Measurements from ENCODE around the gene BDH1. TPM values are rescaled to one million over a fixed set of nuclear protein-coding genes. Genes with fewer than 3 reads are reported as not detected.

Gene BDH1
- total and polyA plus RNA-seq, 2 of the 13 experiments (the other 11 are each of a cell fraction or from before 2014, with no cell fraction given), result 21.2 to 71.9 TPM

- TF ChIP-seq ZNF337 (CRISPR knock-in tag; IDR thresholded peaks at IDR 0.05; ENCODE audit: borderline replicate concordance, low read depth) (0 out of 2 replicates have a peak, but pooled peaks have one; percentile 50), RBM22 (optimal IDR thresholded peaks at IDR 0.05; ENCODE audit: low read length) (peak; percentile 57), YEATS4 (CRISPR knock-in tag; IDR thresholded peaks at IDR 0.05; ENCODE audit: borderline replicate concordance) (peak; percentile 72), ZNF781 (CRISPR knock-in tag; IDR thresholded peaks at IDR 0.05; ENCODE audit: borderline replicate concordance, not compliant biosample characterization) (no peak), HNRNPK (IDR thresholded peaks at IDR 0.05; ENCODE audit: low read depth, low read length, poor library complexity, severe bottlenecking) (no peak), ZNF839 (CRISPR knock-in tag; IDR thresholded peaks at IDR 0.05; ENCODE audit: borderline replicate concordance) (no peak), POLR2AphosphoS5 (IDR thresholded peaks at IDR 0.05; ENCODE audit: low read depth, low read length) (peak; percentile 72), TBP (CRISPR knock-in tag; IDR thresholded peaks at IDR 0.05) (no peak), MIER2 (CRISPR knock-in tag; IDR thresholded peaks at IDR 0.05) (peak; percentile 67), ZNF432 (CRISPR knock-in tag; IDR thresholded peaks at IDR 0.05; ENCODE audit: borderline replicate concordance) (no peak), NFIC (IDR thresholded peaks at IDR 0.05; ENCODE audit: low read length) (peak; percentile 92), ATF2 (CRISPR knock-in tag; IDR thresholded peaks at IDR 0.05) (peak; percentile 65; the same call in 1 of the 2 replicates), FOXP1 (IDR thresholded peaks at IDR 0.05) (peak; percentile 81), FOXP1 (CRISPR knock-in tag; IDR thresholded peaks at IDR 0.05) (peak; percentile 89), ZNF687 (CRISPR knock-in tag; IDR thresholded peaks at IDR 0.05) (peak; percentile 99), KDM5A (IDR thresholded peaks at IDR 0.05; ENCODE audit: borderline replicate concordance, low read length) (no peak), FOXO1 (CRISPR knock-in tag; IDR thresholded peaks at IDR 0.05) (peak; percentile 99), MTA3 (CRISPR knock-in tag; IDR thresholded peaks at IDR 0.05) (no peak), NFATC3 (CRISPR knock-in tag; IDR thresholded peaks at IDR 0.05) (0 out of 2 replicates have a peak, but pooled peaks have one; percentile 64), ZNF143 (CRISPR knock-in tag; IDR thresholded peaks at IDR 0.05) (no peak), ZNF773 (CRISPR knock-in tag; IDR thresholded peaks at IDR 0.05; ENCODE audit: borderline replicate concordance) (no peak), ZNF138 (CRISPR knock-in tag; IDR thresholded peaks at IDR 0.05; ENCODE audit: low read depth) (no peak), GTF3A (CRISPR knock-in tag; conservative IDR thresholded peaks at IDR 0.05) (no peak; the same call in 1 of the 2 replicates)
- TF ChIP-seq, protein P1, sequence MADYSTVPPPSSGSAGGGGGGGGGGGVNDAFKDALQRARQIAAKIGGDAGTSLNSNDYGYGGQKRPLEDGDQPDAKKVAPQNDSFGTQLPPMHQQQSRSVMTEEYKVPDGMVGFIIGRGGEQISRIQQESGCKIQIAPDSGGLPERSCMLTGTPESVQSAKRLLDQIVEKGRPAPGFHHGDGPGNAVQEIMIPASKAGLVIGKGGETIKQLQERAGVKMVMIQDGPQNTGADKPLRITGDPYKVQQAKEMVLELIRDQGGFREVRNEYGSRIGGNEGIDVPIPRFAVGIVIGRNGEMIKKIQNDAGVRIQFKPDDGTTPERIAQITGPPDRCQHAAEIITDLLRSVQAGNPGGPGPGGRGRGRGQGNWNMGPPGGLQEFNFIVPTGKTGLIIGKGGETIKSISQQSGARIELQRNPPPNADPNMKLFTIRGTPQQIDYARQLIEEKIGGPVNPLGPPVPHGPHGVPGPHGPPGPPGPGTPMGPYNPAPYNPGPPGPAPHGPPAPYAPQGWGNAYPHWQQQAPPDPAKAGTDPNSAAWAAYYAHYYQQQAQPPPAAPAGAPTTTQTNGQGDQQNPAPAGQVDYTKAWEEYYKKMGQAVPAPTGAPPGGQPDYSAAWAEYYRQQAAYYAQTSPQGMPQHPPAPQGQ (CRISPR knock-in tag; IDR thresholded peaks at IDR 0.05; ENCODE audit: borderline replicate concordance), result no peak
Measured at GRCh38 chr3:197590313-197590962, 34.7 kb upstream of the BDH1 start (continued).
